A549 (cell line): ENCODE results near the gene PDCD2L. TPM values are rescaled to one million over a fixed set of nuclear protein-coding genes. Genes with fewer than 3 reads are reported as not detected.

Experiments
- ATAC-seq, 2 experiments: fragments of 200-7000 bp in 1 of 2; fragments of >200 bp in 1 of 2; cut with Nextera tagmentation in 1 of 2; cut with Tn5 transposase in 1 of 2; 3 replicates each; pipeline versions ENCODE4 v1.8.0 to v1.9.1; 2018 to 2020; ENCODE audit warnings: mild to moderate bottlenecking in 1 of 2, moderate library complexity in 1 of 2
- CTCF ChIA-PET: fragments of 300-600 bp; sonication (Branson Sonifier 250); formaldehyde crosslinking; extraction: SDS; loops from one replicate; lab custom pipeline; 2021; ENCODE audit warnings: antibody characterized with exemption, inconsistent platforms; lab: Yijun Ruan, JAX
- POLR2A ChIA-PET: fragments of 350-600 bp; formaldehyde crosslinking; extraction: SDS; loops from one replicate; lab custom pipeline; 2021; ENCODE audit warnings: antibody characterized with exemption, inconsistent platforms; lab: Yijun Ruan, JAX
- DNase-seq, 2 experiments: peaks; one replicate each; pipeline versions ENCODE4 v3.0.0 to v3.0.0-alpha.2; 2011 to 2016; ENCODE audit warnings: low read depth in 1 of 2, low spot score in 1 of 2
- FAIRE-seq: peaks from 2 replicates; lab custom pipeline; 2011; peaks lifted over from hg19 to GRCh38; lab: Jason Lieb, UNC
- H3K27ac ChIP-seq, 2 experiments: fragments of >200 bp; sonication (Bioruptor Twin); formaldehyde crosslinking; 3 replicates each; pipeline ENCODE4 v1.5.1; 2016 to 2017
- H3K4me1 ChIP-seq: fragments of >200 bp; sonication (Bioruptor Twin); formaldehyde crosslinking; 3 replicates; pipeline ENCODE4 v1.6.1; 2016
- H3K4me2 ChIP-seq: fragments of >200 bp; sonication (Bioruptor Twin); formaldehyde crosslinking; 3 replicates; pipeline ENCODE4 v1.6.1; 2016
- H3K4me3 ChIP-seq: fragments of >200 bp; sonication (Bioruptor Twin); formaldehyde crosslinking; 3 replicates; pipeline ENCODE4 v1.5.1; 2016
- H3K9me3 ChIP-seq: fragments of >200 bp; sonication (Bioruptor Twin); formaldehyde crosslinking; 3 replicates; pipeline ENCODE4 v1.6.1; 2016
- CBX8 ChIP-seq: fragments of 200-600 bp; sonication (generic); IDR thresholded peaks from 2 replicates; pipeline ENCODE4 v1.6.1; 2016
- CHD4 ChIP-seq: fragments of 200-600 bp; sonication (generic); IDR thresholded peaks from 2 replicates; pipeline ENCODE4 v1.6.1; 2016; ENCODE audit warnings: antibody characterized with exemption, mild to moderate bottlenecking, borderline replicate concordance
- EHF ChIP-seq: fragments of 250-450 bp; sonication (Bioruptor Pico); IDR thresholded peaks from 2 replicates; pipeline ENCODE4 v1.5.0; 2020; ENCODE audit warnings: mild to moderate bottlenecking
- EP300 ChIP-seq, 2 experiments: fragments of >200 bp; sonication (Bioruptor Twin); formaldehyde crosslinking; IDR thresholded peaks; 2 replicates in 1 of 2; 3 replicates in 1 of 2; pipeline ENCODE4 v1.6.1; 2016 to 2017
- FOSB ChIP-seq: fragments of 250-450 bp; sonication (Bioruptor Pico); IDR thresholded peaks from 2 replicates; pipeline ENCODE4 v1.5.0; 2020; ENCODE audit warnings: mild to moderate bottlenecking, moderate library complexity
- FOSL2 ChIP-seq, 2 experiments: fragments of 450-650 bp in 1 of 2; fragments of >200 bp in 1 of 2; sonication (Bioruptor Twin) in 1 of 2; formaldehyde crosslinking; IDR thresholded peaks; 2 replicates each; pipeline versions ENCODE4 v1.5.0 to v1.6.1; 2016 to 2020; ENCODE audit warnings: mild to moderate bottlenecking in 1 of 2, moderate library complexity in 1 of 2
- GATA3 ChIP-seq: IDR thresholded peaks from 2 replicates; pipeline ENCODE4 v1.6.1; 2012; ENCODE audit warnings: borderline replicate concordance
- HDAC2 ChIP-seq: fragments of 200-600 bp; sonication (generic); IDR thresholded peaks from 2 replicates; pipeline ENCODE4 v1.6.1; 2016
- HEYL ChIP-seq: fragments of 250-450 bp; sonication (Bioruptor Pico); IDR thresholded peaks from 2 replicates; pipeline ENCODE4 v1.8.0; 2021; ENCODE audit warnings: mild to moderate bottlenecking, moderate library complexity
- HOXB13 ChIP-seq: fragments of 250-450 bp; sonication (Bioruptor Pico); IDR thresholded peaks from 2 replicates; pipeline ENCODE4 v1.5.0; 2020; ENCODE audit warnings: low read depth, mild to moderate bottlenecking, moderate library complexity
- JUN ChIP-seq, 2 experiments: fragments of >200 bp; sonication (Bioruptor Twin); formaldehyde crosslinking; IDR thresholded peaks; 2 replicates in 1 of 2; 3 replicates in 1 of 2; pipeline ENCODE4 v1.6.1; 2016 to 2017
- KDM1A ChIP-seq: fragments of 200-600 bp; sonication (generic); IDR thresholded peaks from 2 replicates; pipeline ENCODE4 v1.6.1; 2016; ENCODE audit warnings: low read depth, mild to moderate bottlenecking
- MAZ ChIP-seq: fragments of 150-350 bp; IDR thresholded peaks from 2 replicates; pipeline ENCODE4 v1.6.1; 2014; ENCODE audit warnings: antibody characterized with exemption, low read depth, low read length, borderline replicate concordance
- MYC ChIP-seq: IDR thresholded peaks from 2 replicates; pipeline ENCODE4 v1.6.1; 2012; ENCODE audit warnings: mild to moderate bottlenecking, inconsistent platforms, low read length, improper control_type of control experiment, borderline replicate concordance
- NFE2L2 ChIP-seq: fragments of 150-350 bp; conservative IDR thresholded peaks from 2 replicates; pipeline ENCODE4 v1.6.1; 2014; ENCODE audit warnings: low read length
- NR3C1 ChIP-seq: fragments of >200 bp; sonication (Bioruptor Twin); formaldehyde crosslinking; IDR thresholded peaks from 3 replicates; pipeline ENCODE4 v1.6.1; 2017
- PHF8 ChIP-seq: fragments of 200-600 bp; sonication (generic); IDR thresholded peaks from 2 replicates; pipeline ENCODE4 v1.6.1; 2016; ENCODE audit warnings: low read depth, mild to moderate bottlenecking, antibody characterized with exemption, moderate library complexity, borderline replicate concordance
- POLR2AphosphoS2 ChIP-seq: conservative IDR thresholded peaks from 2 replicates; pipeline ENCODE4 v1.6.1; 2012; ENCODE audit warnings: low read length, improper control_type of control experiment, inconsistent platforms
- RFX5 ChIP-seq: fragments of 450-650 bp; IDR thresholded peaks from 2 replicates; pipeline ENCODE4 v1.7.1; 2014; ENCODE audit warnings: antibody characterized with exemption, mild to moderate bottlenecking, moderate library complexity
- SMC3 ChIP-seq: fragments of >200 bp; sonication (Bioruptor Twin); formaldehyde crosslinking; IDR thresholded peaks from 3 replicates; pipeline ENCODE4 v1.6.1; 2018; ENCODE audit warnings: inconsistent platforms
- SREBF2 ChIP-seq: fragments of 450-650 bp; IDR thresholded peaks from 2 replicates; pipeline ENCODE4 v1.6.1; 2014; ENCODE audit warnings: mild to moderate bottlenecking, moderate library complexity
- WGBS: methylation state at CpG from one replicate; pipeline ENCODE4 v1.1.6; 2017; ENCODE audit errors: missing lambda C conversion rate; 5-methylcytosine and 5-hydroxymethylcytosine counted together
- polyA plus RNA-seq, 4 experiments: library from polyadenylated mRNA; depleted of rRNA in 3 of 4; stranded (reverse); fragments of >200 nt; fragmentation: RNase III in 1 of 4; extraction: RNeasy Plus Mini Kit Qiagen cat#74134 plus additional on column Dnase treatment in 1 of 4; gene quantifications; 2 replicates in 3 of 4; 3 replicates in 1 of 4; pipeline ENCODE4 v1.2.3, GENCODE V29; 2011 to 2017
- TF ChIP-seq, protein P1 (sequence below): fragments of 250-450 bp; sonication (Bioruptor Pico); IDR thresholded peaks from 2 replicates; pipeline ENCODE4 v1.5.0; 2021; ENCODE audit warnings: mild to moderate bottlenecking, moderate library complexity, borderline replicate concordance
- TF ChIP-seq, protein P2 (sequence below): fragments of >200 bp; sonication (Bioruptor Twin); formaldehyde crosslinking; IDR thresholded peaks from 3 replicates; pipeline ENCODE4 v1.5.1; 2016
- TF ChIP-seq, protein P3 (sequence below): IDR thresholded peaks from 2 replicates; pipeline ENCODE4 v1.6.1; 2012

The PDCD2L gene
- polyA plus RNA-seq, 2 of the 4 experiments (the other 2 are of a cell fraction): 31.5 to 68.9 TPM

DNA sequence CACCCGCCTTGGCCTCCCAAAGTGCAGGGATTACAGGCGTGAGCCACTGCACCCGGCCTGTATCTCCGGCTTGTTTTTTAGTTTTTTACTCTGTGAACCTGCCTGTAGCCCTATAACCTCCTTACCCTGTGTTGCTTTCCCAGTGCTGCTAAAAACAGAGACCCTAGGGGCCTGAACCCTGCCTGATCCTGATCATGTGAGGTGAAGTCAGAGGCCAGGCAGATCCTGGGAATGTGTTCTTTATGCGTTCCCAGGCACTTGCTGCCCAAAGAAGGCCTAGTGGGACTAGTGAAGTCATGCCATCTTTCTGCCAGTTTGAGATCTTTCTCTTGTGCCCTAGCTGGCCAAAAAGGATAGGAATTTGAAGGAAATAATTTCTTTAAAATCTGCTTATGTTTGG is 28.6 kb downstream of the PDCD2L start:
- FAIRE-seq: no peak
- TF ChIP-seq HEYL (CRISPR knock-in tag) (no peak), MYC (no peak), EHF (CRISPR knock-in tag) (no peak), JUN (IDR thresholded peaks at IDR 0.05) (0 out of 5 replicates have a peak, but pooled peaks of 1 of the 2 experiments have one; percentile 23), CBX8 (no peak)
- TF ChIP-seq, all 56 proteins: peak for 1
- ChIA-PET CTCF (interaction anchor here (0.6 to 3.0 kb wide), 3 partner anchors 18 to 44 kb away, joined by 3 to 19 read pairs (median 4); no protein-coding TSS in a partner anchor), POLR2A (no interaction called here)
- Histone ChIP-seq H3K4me3 (no peak overlapping the region), H3K4me1 (peaks cover 24% of the 10 kb centered on the region), H3K27ac (no peak overlapping the region), H3K4me2 (no peak overlapping the region), H3K9me3 (no peaks in the 10 kb centered on the region)
- peak in 1 of 2 experiments; percentile 31 for DNase-seq
- 96% methylated on average over 5 of the region's 5 CpGs for WGBS
- ATAC-seq: no peak

DNA sequence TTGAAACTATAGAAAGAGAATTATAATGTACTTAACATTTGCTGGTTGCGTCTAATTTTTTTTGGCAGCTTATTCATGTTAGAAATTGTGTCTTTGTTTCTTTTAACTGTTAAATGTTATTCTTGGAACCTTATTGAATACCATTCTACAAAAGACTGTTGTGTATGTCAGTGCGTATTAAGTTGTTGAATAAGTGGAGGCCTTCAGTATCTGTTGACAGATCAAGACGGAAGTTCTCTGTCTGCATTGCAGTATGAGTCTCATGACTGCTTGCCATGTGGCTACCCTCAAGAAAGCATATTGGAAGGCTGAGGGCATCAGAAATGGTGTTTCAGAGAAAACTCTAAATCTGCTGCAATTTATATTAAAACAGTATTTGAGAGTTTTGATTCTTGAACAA is 32.5 kb downstream of the PDCD2L start:
- no peak overlapping the region for H3K4me2 ChIP-seq
- ATAC-seq (no peak), DNase-seq (no peak), FAIRE-seq (peak; percentile 96)
- peaks cover under 1% of the 10 kb centered on the region; the same call in 2 of the 3 replicates for H3K4me1 ChIP-seq
- ChIA-PET CTCF (interaction anchor here (1.1 to 1.7 kb wide), 2 partner anchors 11 to 78 kb away, joined by 4 to 5 read pairs; no protein-coding TSS in a partner anchor), POLR2A (interaction anchor here (0.6 kb wide), 1 partner anchor 180 kb away, joined by 3 read pairs; no protein-coding TSS in a partner anchor)
- no peaks in the 10 kb centered on the region for H3K9me3 ChIP-seq
- H3K4me3 ChIP-seq: no peak overlapping the region
- TF ChIP-seq KDM1A: no peak
- WGBS: 93% methylated on average over 3 of the region's 3 CpGs
- no peak overlapping the region for H3K27ac ChIP-seq

DNA sequence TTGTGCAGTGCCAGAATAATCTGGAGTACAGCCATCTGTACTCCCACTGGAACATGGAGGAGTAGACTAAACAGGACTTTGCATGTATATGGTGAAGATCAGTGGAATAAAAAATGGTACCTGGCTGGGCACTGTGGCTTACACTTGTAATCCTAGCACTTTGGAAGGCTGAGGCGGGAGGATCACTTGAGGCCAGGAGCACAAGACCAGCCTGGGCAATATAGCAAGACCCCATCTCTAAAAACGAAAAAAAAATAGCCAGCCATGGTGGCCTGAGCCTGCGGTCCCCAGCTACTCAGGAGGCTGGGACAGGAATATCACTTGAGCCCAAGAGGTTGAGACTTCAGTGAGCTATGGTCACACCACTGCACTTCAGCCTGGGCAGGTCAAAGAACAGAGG is 44.0 kb downstream of the PDCD2L start:
- ChIA-PET CTCF (interaction anchor here (1.6 to 1.7 kb wide), 3 partner anchors 11 to 23 kb away, joined by 4 to 6 read pairs (median 5); no protein-coding TSS in a partner anchor), POLR2A (interaction anchor here (0.7 kb wide), 1 partner anchor 215 kb away, joined by 9 read pairs; no protein-coding TSS in a partner anchor)
- Histone ChIP-seq H3K4me3 (no peak overlapping the region), H3K4me1 (no peaks in the 10 kb centered on the region), H3K4me2 (no peak overlapping the region), H3K9me3 (no peaks in the 10 kb centered on the region), H3K27ac (no peak overlapping the region)
- WGBS: 94% methylated on average over 3 of the region's 3 CpGs
- ATAC-seq (no peak; a peak in 1 of 6 replicates), DNase-seq (no peak), FAIRE-seq (no peak)
- TF ChIP-seq RFX5: no peak
- no peak for TF ChIP-seq FOSL2 (IDR thresholded peaks at IDR 0.05)
- no peak for TF ChIP-seq FOSL2 (CRISPR knock-in tag; IDR thresholded peaks at IDR 0.05)
- TF ChIP-seq, protein P1, sequence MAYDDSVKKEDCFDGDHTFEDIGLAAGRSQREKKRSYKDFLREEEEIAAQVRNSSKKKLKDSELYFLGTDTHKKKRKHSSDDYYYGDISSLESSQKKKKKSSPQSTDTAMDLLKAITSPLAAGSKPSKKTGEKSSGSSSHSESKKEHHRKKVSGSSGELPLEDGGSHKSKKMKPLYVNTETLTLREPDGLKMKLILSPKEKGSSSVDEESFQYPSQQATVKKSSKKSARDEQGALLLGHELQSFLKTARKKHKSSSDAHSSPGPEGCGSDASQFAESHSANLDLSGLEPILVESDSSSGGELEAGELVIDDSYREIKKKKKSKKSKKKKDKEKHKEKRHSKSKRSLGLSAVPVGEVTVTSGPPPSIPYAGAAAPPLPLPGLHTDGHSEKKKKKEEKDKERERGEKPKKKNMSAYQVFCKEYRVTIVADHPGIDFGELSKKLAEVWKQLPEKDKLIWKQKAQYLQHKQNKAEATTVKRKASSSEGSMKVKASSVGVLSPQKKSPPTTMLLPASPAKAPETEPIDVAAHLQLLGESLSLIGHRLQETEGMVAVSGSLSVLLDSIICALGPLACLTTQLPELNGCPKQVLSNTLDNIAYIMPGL (CRISPR knock-in tag): no peak
- no peak for TF ChIP-seq HDAC2
- TF ChIP-seq FOSB: no peak
- TF ChIP-seq SMC3: no peak
- no peak for TF ChIP-seq HOXB13
- no peak for TF ChIP-seq PHF8
- no peak for TF ChIP-seq NR3C1

DNA sequence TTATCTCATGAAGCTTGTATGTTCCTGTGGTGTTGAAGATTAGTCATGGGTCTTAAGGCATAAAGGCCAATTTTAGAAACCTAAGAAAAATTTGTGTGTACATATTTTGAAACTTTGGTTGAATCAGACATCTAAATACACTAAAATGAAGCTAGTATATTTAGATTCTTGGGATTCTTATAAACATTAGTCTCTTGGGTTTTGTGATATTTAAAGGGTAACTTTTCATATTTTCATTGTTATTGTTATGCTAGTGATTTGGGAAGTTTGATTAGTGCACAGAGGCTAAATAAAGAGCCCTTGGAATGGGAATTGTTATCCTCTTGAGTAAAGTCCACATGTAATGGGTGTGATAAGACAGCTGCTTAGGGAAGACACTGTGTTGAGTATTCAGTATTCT is 48.5 kb downstream of the PDCD2L start:
- Histone ChIP-seq H3K4me3 (no peak overlapping the region), H3K4me1 (no peaks in the 10 kb centered on the region)
- CTCF ChIA-PET: interaction anchor here (1.1 to 2.5 kb wide), 8 partner anchors 8 to 48 kb away, joined by 3 to 7 read pairs (median 4); partner anchors contain the start of gene WTIP
- TF ChIP-seq PHF8: no peak
- no peak for TF ChIP-seq GATA3
- no peak for TF ChIP-seq CBX8
- TF ChIP-seq EHF (CRISPR knock-in tag): no peak
- TF ChIP-seq, protein P2, sequence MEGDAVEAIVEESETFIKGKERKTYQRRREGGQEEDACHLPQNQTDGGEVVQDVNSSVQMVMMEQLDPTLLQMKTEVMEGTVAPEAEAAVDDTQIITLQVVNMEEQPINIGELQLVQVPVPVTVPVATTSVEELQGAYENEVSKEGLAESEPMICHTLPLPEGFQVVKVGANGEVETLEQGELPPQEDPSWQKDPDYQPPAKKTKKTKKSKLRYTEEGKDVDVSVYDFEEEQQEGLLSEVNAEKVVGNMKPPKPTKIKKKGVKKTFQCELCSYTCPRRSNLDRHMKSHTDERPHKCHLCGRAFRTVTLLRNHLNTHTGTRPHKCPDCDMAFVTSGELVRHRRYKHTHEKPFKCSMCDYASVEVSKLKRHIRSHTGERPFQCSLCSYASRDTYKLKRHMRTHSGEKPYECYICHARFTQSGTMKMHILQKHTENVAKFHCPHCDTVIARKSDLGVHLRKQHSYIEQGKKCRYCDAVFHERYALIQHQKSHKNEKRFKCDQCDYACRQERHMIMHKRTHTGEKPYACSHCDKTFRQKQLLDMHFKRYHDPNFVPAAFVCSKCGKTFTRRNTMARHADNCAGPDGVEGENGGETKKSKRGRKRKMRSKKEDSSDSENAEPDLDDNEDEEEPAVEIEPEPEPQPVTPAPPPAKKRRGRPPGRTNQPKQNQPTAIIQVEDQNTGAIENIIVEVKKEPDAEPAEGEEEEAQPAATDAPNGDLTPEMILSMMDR: no peak
- TF ChIP-seq NFE2L2: no peak
- TF ChIP-seq MAZ: no peak
- no peak for TF ChIP-seq EP300 (IDR thresholded peaks at IDR 0.05)
- TF ChIP-seq POLR2AphosphoS2: no peak
- TF ChIP-seq SREBF2: no peak
- TF ChIP-seq SMC3: no peak
- no peak for TF ChIP-seq HOXB13
- no peak for TF ChIP-seq NR3C1
- TF ChIP-seq, protein P1 (CRISPR knock-in tag): no peak
- TF ChIP-seq, protein P3, sequence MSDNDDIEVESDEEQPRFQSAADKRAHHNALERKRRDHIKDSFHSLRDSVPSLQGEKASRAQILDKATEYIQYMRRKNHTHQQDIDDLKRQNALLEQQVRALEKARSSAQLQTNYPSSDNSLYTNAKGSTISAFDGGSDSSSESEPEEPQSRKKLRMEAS: no peak
- no peak for TF ChIP-seq CHD4

More for the DNA sequence above, 48.5 kb downstream of the PDCD2L start:
- Histone ChIP-seq H3K9me3 (no peaks in the 10 kb centered on the region), H3K27ac (no peak overlapping the region), H3K4me2 (no peak overlapping the region)
- DNase-seq (no peak), ATAC-seq (no peak), FAIRE-seq (peak; percentile 99)
- POLR2A ChIA-PET: no interaction called here
